Neural cell (in vitro differentiated cells): ENCODE data around the gene TNIP1. TPM values are rescaled to one million over a fixed set of nuclear protein-coding genes. Genes with fewer than 3 reads are reported as not detected.

ENCODE experiments used
- H2AFZ ChIP-seq: fragments of 200-600, 300-800 bp; sonication (generic), shearing (Covaris generic); 2 replicates; pipeline ENCODE4 v1.6.0; 2014; ENCODE audit warnings: low read depth, mild to moderate bottlenecking, antibody characterized with exemption, low read length, moderate library complexity
- H3F3A ChIP-seq: fragments of 200-600 bp; shearing (Covaris generic); 2 replicates; pipeline ENCODE4 v1.6.1; 2016; ENCODE audit warnings: mild to moderate bottlenecking, moderate library complexity, mixed read lengths, antibody characterized with exemption, low read length; ENCODE audit not compliant: insufficient read depth, poor library complexity, severe bottlenecking
- H3K27ac ChIP-seq: fragments of 200-600, 300-800 bp; sonication (generic), shearing (Covaris generic); 2 replicates; pipeline ENCODE4 v1.5.1; 2014; ENCODE audit warnings: mild to moderate bottlenecking, low read length, moderate library complexity
- H3K27me3 ChIP-seq: fragments of 300-800, 200-600 bp; sonication (generic), shearing (Covaris generic); 2 replicates; pipeline ENCODE4 v1.6.0; 2014; ENCODE audit warnings: mild to moderate bottlenecking, low read depth, low read length, moderate library complexity; ENCODE audit not compliant: insufficient read depth
- H3K36me3 ChIP-seq: fragments of 300-800, 200-600 bp; sonication (generic), shearing (Covaris generic); 2 replicates; pipeline ENCODE4 v1.5.1; 2014; ENCODE audit warnings: mild to moderate bottlenecking, antibody characterized with exemption, low read length, moderate library complexity; ENCODE audit not compliant: insufficient read depth
- H3K4me2 ChIP-seq: fragments of 300-800, 200-600 bp; sonication (generic), shearing (Covaris generic); 2 replicates; pipeline ENCODE4 v1.6.0; 2014; ENCODE audit warnings: mild to moderate bottlenecking, low read length
- H3K4me3 ChIP-seq: fragments of 300-800, 200-600 bp; sonication (generic), shearing (Covaris generic); 2 replicates; pipeline ENCODE4 v1.5.1; 2014; ENCODE audit warnings: mild to moderate bottlenecking, low read length, moderate library complexity
- H3K79me2 ChIP-seq: fragments of 200-600 bp; shearing (Covaris generic); replicated peaks from 2 replicates; pipeline ENCODE4 v1.6.0; 2014; ENCODE audit warnings: mild to moderate bottlenecking, low read length, moderate library complexity; ENCODE audit not compliant: insufficient read depth
- H3K9ac ChIP-seq: fragments of 300-800, 200-600 bp; sonication (generic), shearing (Covaris generic); 2 replicates; pipeline ENCODE4 v1.6.1; 2016; ENCODE audit warnings: mild to moderate bottlenecking, low read length, mixed read lengths
- H3K9me2 ChIP-seq: fragments of 200-600 bp; shearing (Covaris generic); 2 replicates; pipeline ENCODE4 v1.6.1; 2016; ENCODE audit warnings: mild to moderate bottlenecking, low read length, mixed read lengths; ENCODE audit not compliant: insufficient read depth
- H3K9me3 ChIP-seq: fragments of 200-600, 300-800 bp; sonication (generic), shearing (Covaris generic); 2 replicates; pipeline ENCODE4 v1.6.1; 2016; ENCODE audit warnings: mild to moderate bottlenecking, mixed run types, low read length, moderate library complexity, mixed read lengths
- H4K20me1 ChIP-seq: fragments of 200-600 bp; shearing (Covaris generic); 2 replicates; pipeline ENCODE4 v1.6.1; 2016; ENCODE audit warnings: mild to moderate bottlenecking, mixed run types; ENCODE audit not compliant: insufficient read depth
- EP300 ChIP-seq: fragments of 450-650 bp; conservative IDR thresholded peaks from 2 replicates; pipeline ENCODE4 v1.6.1; 2014; ENCODE audit warnings: antibody characterized with exemption, mild to moderate bottlenecking, moderate library complexity; ENCODE audit not compliant: poor library complexity, severe bottlenecking
- EZH2 ChIP-seq: fragments of 200-600, 300-800 bp; shearing (Covaris generic), sonication (generic); IDR thresholded peaks from 2 replicates; pipeline ENCODE4 v1.6.1; 2014; ENCODE audit warnings: antibody characterized with exemption, low read length, borderline replicate concordance, mild to moderate bottlenecking; ENCODE audit not compliant: insufficient read depth, poor library complexity, severe bottlenecking
- MXI1 ChIP-seq: fragments of 450-650 bp; conservative IDR thresholded peaks from 2 replicates; pipeline ENCODE4 v1.6.1; 2014; ENCODE audit warnings: antibody characterized with exemption, mild to moderate bottlenecking; ENCODE audit not compliant: poor library complexity, severe bottlenecking
- POLR2AphosphoS5 ChIP-seq: IDR thresholded peaks from 2 replicates; pipeline ENCODE4 v1.6.1; 2012
- RAD21 ChIP-seq: fragments of 450-650 bp; conservative IDR thresholded peaks from 2 replicates; pipeline ENCODE4 v1.6.1; 2014; ENCODE audit warnings: antibody characterized with exemption, mild to moderate bottlenecking, moderate library complexity
- REST ChIP-seq: IDR thresholded peaks from 2 replicates; pipeline ENCODE4 v1.6.1; 2012; ENCODE audit warnings: borderline replicate concordance
- SMC3 ChIP-seq: fragments of 450-650 bp; conservative IDR thresholded peaks from 2 replicates; pipeline ENCODE4 v1.6.1; 2014; ENCODE audit warnings: antibody characterized with exemption, mild to moderate bottlenecking, moderate library complexity; ENCODE audit not compliant: poor library complexity
- TAF1 ChIP-seq: IDR thresholded peaks from 2 replicates; pipeline ENCODE4 v1.6.1; 2012; ENCODE audit warnings: low read depth
- polyA plus RNA-seq: library from polyadenylated mRNA; depleted of rRNA; stranded (reverse); fragments of >200 nt; gene quantifications from 2 replicates; pipeline ENCODE4 v1.2.3, GENCODE V29; 2014
- TF ChIP-seq, protein P1 (sequence below): fragments of 450-650 bp; IDR thresholded peaks from 2 replicates; pipeline ENCODE4 v1.5.1; 2014; ENCODE audit warnings: antibody characterized with exemption, mild to moderate bottlenecking, moderate library complexity; ENCODE audit not compliant: poor library complexity, severe bottlenecking

TNIP1 gene
- polyA plus RNA-seq, 1 donor from 2014 or later: 3.3 TPM

DNA sequence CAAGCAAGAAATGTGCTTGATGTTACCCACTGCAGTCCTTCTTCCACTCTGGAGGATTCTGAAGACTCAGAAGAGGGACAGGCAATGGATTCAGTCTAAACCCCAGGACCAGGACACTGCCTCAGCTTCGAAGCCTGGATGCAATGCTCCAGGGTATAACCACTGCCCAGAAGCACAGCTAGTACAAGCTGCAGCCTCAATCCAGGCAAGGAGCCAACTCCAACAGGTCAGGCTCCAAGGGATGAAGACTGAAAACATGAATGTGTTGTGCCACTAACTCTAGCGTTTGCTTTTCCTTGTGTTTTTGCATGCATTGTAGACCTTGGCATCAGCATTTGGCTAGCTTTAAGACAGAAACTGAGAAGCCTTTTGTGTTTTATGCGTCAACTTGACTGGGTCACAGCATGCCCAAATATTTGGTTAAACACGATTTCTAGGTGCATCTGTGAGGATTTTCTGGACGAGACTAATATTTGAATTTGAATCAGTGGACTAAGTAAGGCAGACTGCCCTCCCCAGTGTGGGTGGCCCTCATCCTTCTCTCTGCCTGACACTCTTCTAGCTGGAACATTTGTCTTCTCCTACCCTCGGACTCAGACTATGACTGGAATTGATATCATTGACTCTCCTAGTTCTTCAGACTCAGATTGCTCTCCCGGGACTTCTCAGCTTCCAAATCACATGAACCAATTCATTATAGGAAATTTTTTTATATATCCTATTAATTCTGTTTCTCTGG is 81.0 kb downstream of the TNIP1 start:
- H3F3A ChIP-seq: no peaks in the 10 kb centered on the region
- no peak overlapping the region for H2AFZ ChIP-seq
- no peaks in the 10 kb centered on the region for H3K79me2 ChIP-seq
- H3K4me2 ChIP-seq: no peak overlapping the region
- no peaks in the 10 kb centered on the region for H3K9me2 ChIP-seq
- no peaks in the 10 kb centered on the region for H3K36me3 ChIP-seq
- no peak overlapping the region for H3K27ac ChIP-seq
- no peak overlapping the region for H3K9ac ChIP-seq
- no peak overlapping the region for H3K4me3 ChIP-seq
- H3K27me3 ChIP-seq: no peaks in the 10 kb centered on the region
- H3K9me3 ChIP-seq: no peaks in the 10 kb centered on the region
- no peaks in the 10 kb centered on the region for H4K20me1 ChIP-seq
- TF ChIP-seq RAD21 (no peak), TAF1 (no peak), MXI1 (no peak), EZH2 (no peak), EP300 (no peak), SMC3 (no peak), POLR2AphosphoS5 (no peak), REST (no peak)
- TF ChIP-seq, protein P1, sequence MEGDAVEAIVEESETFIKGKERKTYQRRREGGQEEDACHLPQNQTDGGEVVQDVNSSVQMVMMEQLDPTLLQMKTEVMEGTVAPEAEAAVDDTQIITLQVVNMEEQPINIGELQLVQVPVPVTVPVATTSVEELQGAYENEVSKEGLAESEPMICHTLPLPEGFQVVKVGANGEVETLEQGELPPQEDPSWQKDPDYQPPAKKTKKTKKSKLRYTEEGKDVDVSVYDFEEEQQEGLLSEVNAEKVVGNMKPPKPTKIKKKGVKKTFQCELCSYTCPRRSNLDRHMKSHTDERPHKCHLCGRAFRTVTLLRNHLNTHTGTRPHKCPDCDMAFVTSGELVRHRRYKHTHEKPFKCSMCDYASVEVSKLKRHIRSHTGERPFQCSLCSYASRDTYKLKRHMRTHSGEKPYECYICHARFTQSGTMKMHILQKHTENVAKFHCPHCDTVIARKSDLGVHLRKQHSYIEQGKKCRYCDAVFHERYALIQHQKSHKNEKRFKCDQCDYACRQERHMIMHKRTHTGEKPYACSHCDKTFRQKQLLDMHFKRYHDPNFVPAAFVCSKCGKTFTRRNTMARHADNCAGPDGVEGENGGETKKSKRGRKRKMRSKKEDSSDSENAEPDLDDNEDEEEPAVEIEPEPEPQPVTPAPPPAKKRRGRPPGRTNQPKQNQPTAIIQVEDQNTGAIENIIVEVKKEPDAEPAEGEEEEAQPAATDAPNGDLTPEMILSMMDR: no peak

- no peaks in the 10 kb centered on the region for H3F3A ChIP-seq
- no peaks in the 10 kb centered on the region for H3K9me2 ChIP-seq
- H2AFZ ChIP-seq: no peak overlapping the region
- no peaks in the 10 kb centered on the region for H3K79me2 ChIP-seq
- H3K4me3 ChIP-seq: no peak overlapping the region
- no peak overlapping the region for H3K9ac ChIP-seq
- no peaks in the 10 kb centered on the region for H4K20me1 ChIP-seq
- no peaks in the 10 kb centered on the region for H3K36me3 ChIP-seq
- H3K9me3 ChIP-seq: peaks cover 5% of the 10 kb centered on the region
- H3K27ac ChIP-seq: no peak overlapping the region
- H3K4me2 ChIP-seq: no peak overlapping the region
- no peaks in the 10 kb centered on the region for H3K27me3 ChIP-seq
- no peak for TF ChIP-seq SMC3
- no peak for TF ChIP-seq EP300
- TF ChIP-seq, protein P1: no peak
- no peak for TF ChIP-seq TAF1
- TF ChIP-seq RAD21: no peak
- TF ChIP-seq EZH2: no peak
- TF ChIP-seq REST: no peak
- TF ChIP-seq POLR2AphosphoS5: no peak
- no peak for TF ChIP-seq MXI1
Measured at GRCh38 chr5:150993826-150994412, 86.9 kb downstream of the TNIP1 start.
